Measurements from ENCODE around the gene MACROD2. TPM values are rescaled to one million over a fixed set of nuclear protein-coding genes. Genes with fewer than 3 reads are reported as not detected.

The MACROD2 gene
- total RNA-seq, 6 experiments from 2014 or later = 0.05 to 0.57 (median 0.11) TPM; not detected in 1

DNA sequence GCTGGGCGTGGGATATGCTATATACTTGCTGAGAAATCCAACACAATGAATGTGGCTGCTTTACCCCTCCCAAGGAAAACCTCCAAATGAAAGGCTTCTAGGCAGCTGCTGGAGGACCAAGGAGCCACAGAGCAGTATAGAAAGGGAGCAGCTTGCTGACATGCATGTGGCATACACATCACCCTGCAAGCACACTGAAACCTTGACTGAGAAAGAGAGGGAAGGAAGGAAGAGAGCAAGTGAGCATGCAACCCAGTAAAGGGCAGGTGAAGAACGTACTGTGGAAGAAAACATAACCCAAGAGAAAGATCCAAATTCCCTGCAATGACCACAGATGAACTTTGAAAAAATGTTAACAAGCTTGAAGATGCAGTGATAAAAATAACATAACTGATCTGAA, 2034.9 kb downstream of the MACROD2 start:
- no peaks in the 10 kb centered on the region for H3K36me3 Mint-ChIP-seq (ENCODE audit: low read depth)
- DNase-seq = no peak

DNA sequence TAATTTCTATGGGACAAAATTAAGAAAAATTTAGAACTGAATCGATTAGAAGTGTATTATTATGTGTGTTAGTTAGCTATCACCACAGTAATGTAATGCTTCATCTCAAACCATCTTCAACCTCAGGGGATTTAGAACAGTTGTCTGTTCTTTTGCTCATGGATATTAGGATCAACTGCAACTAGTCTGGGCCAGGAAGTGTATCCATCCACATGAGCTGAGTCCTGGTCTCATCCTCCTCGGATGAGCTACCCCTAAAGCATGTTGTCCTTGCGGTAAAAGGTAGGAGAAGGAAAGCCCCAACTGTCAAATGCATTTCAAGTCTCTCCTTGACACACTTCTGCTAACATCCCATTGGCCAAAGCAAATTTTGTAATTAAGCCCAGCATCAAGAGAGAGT, 2040.3 kb downstream of the MACROD2 start:
- H3K27ac Mint-ChIP-seq = no peak overlapping the region
- no peak overlapping the region for H3K4me3 Mint-ChIP-seq
- no peaks in the 10 kb centered on the region for H3K36me3 Mint-ChIP-seq (ENCODE audit: low read depth)
- no peak for DNase-seq
- H3K4me1 Mint-ChIP-seq (ENCODE audit: low read depth) = no peaks in the 10 kb centered on the region
- TF ChIP-seq, protein P1, sequence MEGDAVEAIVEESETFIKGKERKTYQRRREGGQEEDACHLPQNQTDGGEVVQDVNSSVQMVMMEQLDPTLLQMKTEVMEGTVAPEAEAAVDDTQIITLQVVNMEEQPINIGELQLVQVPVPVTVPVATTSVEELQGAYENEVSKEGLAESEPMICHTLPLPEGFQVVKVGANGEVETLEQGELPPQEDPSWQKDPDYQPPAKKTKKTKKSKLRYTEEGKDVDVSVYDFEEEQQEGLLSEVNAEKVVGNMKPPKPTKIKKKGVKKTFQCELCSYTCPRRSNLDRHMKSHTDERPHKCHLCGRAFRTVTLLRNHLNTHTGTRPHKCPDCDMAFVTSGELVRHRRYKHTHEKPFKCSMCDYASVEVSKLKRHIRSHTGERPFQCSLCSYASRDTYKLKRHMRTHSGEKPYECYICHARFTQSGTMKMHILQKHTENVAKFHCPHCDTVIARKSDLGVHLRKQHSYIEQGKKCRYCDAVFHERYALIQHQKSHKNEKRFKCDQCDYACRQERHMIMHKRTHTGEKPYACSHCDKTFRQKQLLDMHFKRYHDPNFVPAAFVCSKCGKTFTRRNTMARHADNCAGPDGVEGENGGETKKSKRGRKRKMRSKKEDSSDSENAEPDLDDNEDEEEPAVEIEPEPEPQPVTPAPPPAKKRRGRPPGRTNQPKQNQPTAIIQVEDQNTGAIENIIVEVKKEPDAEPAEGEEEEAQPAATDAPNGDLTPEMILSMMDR (IDR thresholded peaks at IDR 0.05) = no peak
- peaks cover 11% of the 10 kb centered on the region for H3K9me3 Mint-ChIP-seq
- peaks cover 1% of the 10 kb centered on the region; the same call in 1 of the 2 replicates for H3K27me3 Mint-ChIP-seq (ENCODE audit: insufficient read depth)

More for the DNA sequence above, 2034.9 kb downstream of the MACROD2 start:
- H3K4me3 Mint-ChIP-seq = no peak overlapping the region
- H3K27me3 Mint-ChIP-seq (ENCODE audit: insufficient read depth) = no peaks in the 10 kb centered on the region
- H3K4me1 Mint-ChIP-seq (ENCODE audit: low read depth) = no peaks in the 10 kb centered on the region
- TF ChIP-seq, protein P1 (IDR thresholded peaks at IDR 0.05) = no peak
- peaks cover 26% of the 10 kb centered on the region; the same call in 1 of the 2 replicates for H3K9me3 Mint-ChIP-seq
- no peak overlapping the region for H3K27ac Mint-ChIP-seq

DNA sequence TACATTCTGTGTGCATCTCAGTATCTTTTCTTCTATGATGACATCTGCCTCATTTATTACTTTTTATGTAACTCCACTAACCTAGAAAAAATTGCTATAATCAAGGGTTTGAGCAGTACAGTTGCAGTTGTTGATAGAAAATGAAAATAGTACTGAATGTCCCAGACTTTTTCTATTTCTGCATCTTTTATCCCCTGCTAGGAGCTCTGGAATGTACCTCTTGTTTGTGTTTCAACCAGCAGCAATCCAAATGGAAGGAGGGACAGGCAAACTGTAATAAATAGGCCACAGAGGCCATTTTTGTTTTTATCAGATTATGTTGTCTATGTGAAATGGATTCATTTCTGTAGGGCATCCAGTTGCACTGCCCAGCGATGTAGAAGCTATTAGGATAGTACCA, 2041.0 kb downstream of the MACROD2 start:
- TF ChIP-seq, protein P1 (IDR thresholded peaks at IDR 0.05) = no peak
- H3K9me3 Mint-ChIP-seq = peaks cover 12% of the 10 kb centered on the region
- no peaks in the 10 kb centered on the region for H3K4me1 Mint-ChIP-seq (ENCODE audit: low read depth)
- DNase-seq = no peak
- H3K27ac Mint-ChIP-seq = no peak overlapping the region
- H3K27me3 Mint-ChIP-seq (ENCODE audit: insufficient read depth) = peaks cover 1% of the 10 kb centered on the region; the same call in 1 of the 2 replicates
- no peak overlapping the region for H3K4me3 Mint-ChIP-seq
- no peaks in the 10 kb centered on the region for H3K36me3 Mint-ChIP-seq (ENCODE audit: low read depth)

DNA sequence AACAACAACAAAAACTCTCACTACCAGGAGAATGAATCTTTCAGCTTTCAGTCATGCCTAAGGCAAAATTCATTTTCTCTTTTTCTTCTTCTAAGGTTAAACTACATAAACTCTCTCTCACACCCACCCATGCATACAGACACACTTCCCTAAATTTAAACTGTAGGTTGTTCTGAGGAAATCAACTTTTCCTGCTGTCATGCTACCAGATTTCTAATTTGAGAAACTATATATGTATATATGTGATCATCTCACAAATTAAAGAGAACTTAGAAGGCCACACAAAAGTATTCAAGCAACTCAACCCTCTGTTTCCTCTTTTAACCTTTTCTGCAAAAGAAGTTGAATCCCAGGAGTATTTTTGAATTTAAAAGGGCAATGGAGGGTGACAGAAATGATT, 2045.4 kb downstream of the MACROD2 start:
- no peak for DNase-seq
- TF ChIP-seq, protein P1 (IDR thresholded peaks at IDR 0.05) = no peak
- peaks cover 37% of the 10 kb centered on the region for H3K9me3 Mint-ChIP-seq
- H3K4me1 Mint-ChIP-seq (ENCODE audit: low read depth) = no peaks in the 10 kb centered on the region
- H3K27ac Mint-ChIP-seq = no peak overlapping the region
- H3K4me3 Mint-ChIP-seq = no peak overlapping the region
- no peaks in the 10 kb centered on the region for H3K36me3 Mint-ChIP-seq (ENCODE audit: low read depth)
- H3K27me3 Mint-ChIP-seq (ENCODE audit: insufficient read depth) = peaks cover 1% of the 10 kb centered on the region; the same call in 1 of the 2 replicates

DNA sequence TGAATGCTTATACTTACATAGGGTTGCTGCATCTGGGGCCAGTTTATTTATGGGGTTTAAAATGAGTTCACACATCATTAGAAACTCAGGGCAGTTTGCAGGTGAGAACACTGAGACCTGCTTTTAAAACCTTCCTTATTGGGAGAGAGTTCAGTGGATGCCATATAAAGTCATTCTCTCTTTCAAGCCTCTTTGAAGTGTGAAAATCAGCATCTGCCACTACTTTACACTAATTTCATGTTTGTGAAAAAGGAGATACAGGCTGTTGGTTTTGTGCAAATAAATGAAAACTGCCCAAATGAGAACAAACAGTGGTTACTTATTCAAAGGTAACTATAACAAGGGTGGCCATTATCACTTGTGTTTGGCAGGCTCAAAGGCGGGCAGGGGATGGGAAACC, 2047.4 kb downstream of the MACROD2 start:
- Mint-ChIP-seq H3K27ac (no peak overlapping the region), H3K27me3 (ENCODE audit: insufficient read depth) (peaks cover 1% of the 10 kb centered on the region; the same call in 1 of the 2 replicates), H3K9me3 (peaks cover 47% of the 10 kb centered on the region), H3K4me3 (no peak overlapping the region), H3K36me3 (ENCODE audit: low read depth) (no peaks in the 10 kb centered on the region), H3K4me1 (ENCODE audit: low read depth) (no peaks in the 10 kb centered on the region)
- DNase-seq = no peak
- TF ChIP-seq, protein P1 (IDR thresholded peaks at IDR 0.05) = no peak

DNA sequence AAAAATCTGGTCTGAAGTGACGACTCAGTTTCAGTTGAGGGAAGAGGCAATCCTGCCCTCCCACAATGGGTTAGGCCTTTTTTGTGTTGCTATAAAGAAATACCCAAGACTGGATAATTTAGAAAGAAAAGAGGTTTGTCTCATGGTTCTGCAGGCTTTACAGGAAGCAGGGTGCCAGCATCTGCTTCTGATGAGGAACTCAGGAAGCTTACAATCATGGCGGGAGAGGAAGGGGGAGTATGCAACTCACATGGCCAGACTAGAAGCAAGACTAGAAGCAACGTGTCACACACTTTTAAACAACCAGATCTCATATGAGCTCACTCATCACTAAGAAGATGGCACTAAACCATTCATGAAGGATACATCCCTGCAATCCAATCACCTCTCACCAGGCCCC, 2048.6 kb downstream of the MACROD2 start:
- Mint-ChIP-seq H3K36me3 (ENCODE audit: low read depth) (no peaks in the 10 kb centered on the region), H3K27me3 (ENCODE audit: insufficient read depth) (no peaks in the 10 kb centered on the region; the same call in 1 of the 2 replicates), H3K27ac (no peak overlapping the region), H3K9me3 (peaks cover 56% of the 10 kb centered on the region), H3K4me3 (no peak overlapping the region), H3K4me1 (ENCODE audit: low read depth) (no peaks in the 10 kb centered on the region)
- no peak for DNase-seq
- TF ChIP-seq, protein P1 (IDR thresholded peaks at IDR 0.05) = no peak
